ENCODE measurements around the gene KDM6A. TPM values are rescaled to one million over a fixed set of nuclear protein-coding genes. Genes with fewer than 3 reads are reported as not detected.

The KDM6A gene
- total and polyA plus RNA-seq, 9 of the 15 experiments (the other 6 are each of a cell fraction or from before 2014, with no cell fraction given) = 8.4 to 34.3 (median 22.9) TPM

DNA sequence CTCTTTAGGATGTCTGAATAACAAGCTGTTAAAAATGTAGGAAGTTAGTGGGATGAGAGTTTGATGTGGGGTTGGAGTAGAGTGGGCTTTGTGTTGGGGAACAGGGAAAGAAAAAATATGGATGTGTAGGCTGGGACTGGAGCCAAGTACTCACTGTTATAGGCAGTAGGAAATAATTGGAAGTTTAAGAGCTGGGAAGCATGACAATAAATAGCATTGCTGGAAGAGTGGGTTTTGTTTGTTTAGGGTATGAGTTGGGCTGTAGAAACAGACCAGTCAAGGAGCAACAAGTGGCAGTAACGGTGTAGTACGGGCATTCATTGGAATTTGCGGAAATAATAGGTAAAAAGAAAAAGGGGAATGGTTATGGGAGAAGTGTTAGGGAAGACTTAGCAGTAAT lies 81.6 kb downstream of the KDM6A start (continued):
- TF ChIP-seq, protein P1, sequence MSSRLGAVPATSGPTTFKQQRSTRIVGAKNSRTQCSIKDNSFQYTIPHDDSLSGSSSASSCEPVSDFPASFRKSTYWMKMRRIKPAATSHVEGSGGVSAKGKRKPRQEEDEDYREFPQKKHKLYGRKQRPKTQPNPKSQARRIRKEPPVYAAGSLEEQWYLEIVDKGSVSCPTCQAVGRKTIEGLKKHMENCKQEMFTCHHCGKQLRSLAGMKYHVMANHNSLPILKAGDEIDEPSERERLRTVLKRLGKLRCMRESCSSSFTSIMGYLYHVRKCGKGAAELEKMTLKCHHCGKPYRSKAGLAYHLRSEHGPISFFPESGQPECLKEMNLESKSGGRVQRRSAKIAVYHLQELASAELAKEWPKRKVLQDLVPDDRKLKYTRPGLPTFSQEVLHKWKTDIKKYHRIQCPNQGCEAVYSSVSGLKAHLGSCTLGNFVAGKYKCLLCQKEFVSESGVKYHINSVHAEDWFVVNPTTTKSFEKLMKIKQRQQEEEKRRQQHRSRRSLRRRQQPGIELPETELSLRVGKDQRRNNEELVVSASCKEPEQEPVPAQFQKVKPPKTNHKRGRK (tag; IDR thresholded peaks at IDR 0.05) = no peak
- TF ChIP-seq EP300 (IDR thresholded peaks at IDR 0.05; ENCODE audit: low read length) (no peak), ATF7 (IDR thresholded peaks at IDR 0.05) (no peak), PRPF4 (IDR thresholded peaks at IDR 0.05; ENCODE audit: insufficient read depth, low read depth, low read length, poor library complexity, severe bottlenecking) (no peak), EZH2 (IDR thresholded peaks at IDR 0.05; ENCODE audit: borderline replicate concordance, low read depth, low read length) (no peak), HDAC6 (IDR thresholded peaks at IDR 0.05; ENCODE audit: low read depth, low read length) (no peak), RBM17 (IDR thresholded peaks at IDR 0.05; ENCODE audit: borderline replicate concordance, low read depth, low read length) (no peak), POLR3G (IDR thresholded peaks at IDR 0.05; ENCODE audit: extremely low read depth, insufficient read length, insufficient replicate concordance) (no peak)
- TF ChIP-seq, protein P2, sequence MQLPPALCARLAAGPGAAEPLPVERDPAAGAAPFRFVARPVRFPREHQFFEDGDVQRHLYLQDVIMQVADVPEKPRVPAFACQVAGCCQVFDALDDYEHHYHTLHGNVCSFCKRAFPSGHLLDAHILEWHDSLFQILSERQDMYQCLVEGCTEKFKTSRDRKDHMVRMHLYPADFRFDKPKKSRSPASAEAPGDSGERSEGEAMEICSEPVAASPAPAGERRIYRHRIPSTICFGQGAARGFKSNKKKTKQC (CRISPR knock-in tag; IDR thresholded peaks at IDR 0.05) = no peak
- TF ChIP-seq, protein P3, sequence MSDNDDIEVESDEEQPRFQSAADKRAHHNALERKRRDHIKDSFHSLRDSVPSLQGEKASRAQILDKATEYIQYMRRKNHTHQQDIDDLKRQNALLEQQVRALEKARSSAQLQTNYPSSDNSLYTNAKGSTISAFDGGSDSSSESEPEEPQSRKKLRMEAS (CRISPR knock-in tag; IDR thresholded peaks at IDR 0.05) = no peak
